ENCODE measurements around the gene MYH1. TPM values are rescaled to one million over a fixed set of nuclear protein-coding genes. Genes with fewer than 3 reads are reported as not detected.

The MYH1 gene
- total RNA-seq, 4 donors from 2014 or later: not detected

- Histone ChIP-seq H3K36me3 (no peaks in the 10 kb centered on the region), H3K27ac (no peak overlapping the region), H3K9me3 (peaks cover 5% of the 10 kb centered on the region), H3K4me1 (no peaks in the 10 kb centered on the region), H3K4me3 (no peak overlapping the region), H3K27me3 (no peaks in the 10 kb centered on the region)
- WGBS: 56% methylated on average over 1 of the region's 1 CpG
- DNase-seq (ENCODE audit: low spot score in 2 of 2): no peak
- no peak for TF ChIP-seq CTCF (IDR thresholded peaks at IDR 0.05)
- no peak for TF ChIP-seq POLR2AphosphoS5 (IDR thresholded peaks at IDR 0.05)
- TF ChIP-seq EP300 (IDR thresholded peaks at IDR 0.05): no peak
- no peak for TF ChIP-seq POLR2A (IDR thresholded peaks at IDR 0.05)
These were observed 40.6 kb downstream of the MYH1 start for GRCh38 chr17:10477701-10478100.

GRCh38 chr17:10474536-10474935 is 43.8 kb downstream of the MYH1 start:
- DNase-seq (ENCODE audit: low spot score in 2 of 2): no peak
- no peaks in the 10 kb centered on the region for H3K36me3 ChIP-seq
- no peaks in the 10 kb centered on the region for H3K4me1 ChIP-seq
- 78% methylated on average over 4 of the region's 4 CpGs for WGBS
- H3K27me3 ChIP-seq: no peaks in the 10 kb centered on the region
- no peak overlapping the region for H3K27ac ChIP-seq
- no peak for TF ChIP-seq CTCF (IDR thresholded peaks at IDR 0.05)
- no peak for TF ChIP-seq EP300 (IDR thresholded peaks at IDR 0.05)
- TF ChIP-seq POLR2AphosphoS5 (IDR thresholded peaks at IDR 0.05): no peak
- TF ChIP-seq POLR2A (IDR thresholded peaks at IDR 0.05): no peak
- no peak overlapping the region for H3K4me3 ChIP-seq
- H3K9me3 ChIP-seq: no peaks in the 10 kb centered on the region

GRCh38 chr17:10471858-10472257 is 46.5 kb downstream of the MYH1 start:
- Histone ChIP-seq H3K9me3 (no peaks in the 10 kb centered on the region), H3K27ac (no peak overlapping the region), H3K27me3 (no peaks in the 10 kb centered on the region), H3K4me1 (no peaks in the 10 kb centered on the region), H3K4me3 (no peak overlapping the region), H3K36me3 (no peaks in the 10 kb centered on the region)
- DNase-seq (ENCODE audit: low spot score in 2 of 2): no peak
- TF ChIP-seq POLR2AphosphoS5 (IDR thresholded peaks at IDR 0.05): no peak
- TF ChIP-seq EP300 (IDR thresholded peaks at IDR 0.05): no peak
- no peak for TF ChIP-seq CTCF (IDR thresholded peaks at IDR 0.05)
- TF ChIP-seq POLR2A (IDR thresholded peaks at IDR 0.05): no peak
- 97% methylated on average over 1 of the region's 1 CpG for WGBS

GRCh38 chr17:10469459-10469858 is 48.9 kb downstream of the MYH1 start, which contains the start of gene MYH4:
Gene MYH4 (minus strand): TSS chr17:10469559. CDS start chr17:10466745, 2,814 bp downstream.
- Histone ChIP-seq H3K36me3 (no peaks in the 10 kb centered on the region), H3K27me3 (no peaks in the 10 kb centered on the region), H3K4me1 (no peaks in the 10 kb centered on the region), H3K9me3 (no peaks in the 10 kb centered on the region), H3K4me3 (no peak within 1 kb of the TSS), H3K27ac (no peak within 1 kb of the TSS)
- no peak for DNase-seq (ENCODE audit: low spot score in 2 of 2)
- WGBS: 54% methylated on average over 1 of the region's 1 CpG
- TF ChIP-seq EP300 (IDR thresholded peaks at IDR 0.05) (no peak), CTCF (IDR thresholded peaks at IDR 0.05) (no peak), POLR2AphosphoS5 (IDR thresholded peaks at IDR 0.05) (no peak), POLR2A (IDR thresholded peaks at IDR 0.05) (no peak)

- whole genome bisulfite sequencing: 62% methylated on average over 4 of the region's 4 CpGs
- no peaks in the 10 kb centered on the region for H3K9me3 ChIP-seq
- no peak overlapping the region for H3K27ac ChIP-seq
- no peaks in the 10 kb centered on the region for H3K4me1 ChIP-seq
- H3K27me3 ChIP-seq: peaks cover 3% of the 10 kb centered on the region
- TF ChIP-seq POLR2AphosphoS5 (IDR thresholded peaks at IDR 0.05) (no peak), POLR2A (IDR thresholded peaks at IDR 0.05) (no peak), EP300 (IDR thresholded peaks at IDR 0.05) (no peak), CTCF (IDR thresholded peaks at IDR 0.05) (no peak)
- DNase-seq (ENCODE audit: low spot score in 2 of 2): no peak
- H3K4me3 ChIP-seq: no peak overlapping the region
- no peaks in the 10 kb centered on the region for H3K36me3 ChIP-seq
These were observed 54.9 kb downstream of the MYH1 start for GRCh38 chr17:10463402-10463801.
